Measurements from ENCODE around the gene MTA1. TPM values are rescaled to one million over a fixed set of nuclear protein-coding genes. Genes with fewer than 3 reads are reported as not detected.
A peak's percentile ranks its signal among the peaks of the same experiment; 100 is the strongest.

MTA1 gene
- total and polyA plus RNA-seq, 7 experiments from 2014 or later = 2.8 to 132 (median 117) TPM

DNA sequence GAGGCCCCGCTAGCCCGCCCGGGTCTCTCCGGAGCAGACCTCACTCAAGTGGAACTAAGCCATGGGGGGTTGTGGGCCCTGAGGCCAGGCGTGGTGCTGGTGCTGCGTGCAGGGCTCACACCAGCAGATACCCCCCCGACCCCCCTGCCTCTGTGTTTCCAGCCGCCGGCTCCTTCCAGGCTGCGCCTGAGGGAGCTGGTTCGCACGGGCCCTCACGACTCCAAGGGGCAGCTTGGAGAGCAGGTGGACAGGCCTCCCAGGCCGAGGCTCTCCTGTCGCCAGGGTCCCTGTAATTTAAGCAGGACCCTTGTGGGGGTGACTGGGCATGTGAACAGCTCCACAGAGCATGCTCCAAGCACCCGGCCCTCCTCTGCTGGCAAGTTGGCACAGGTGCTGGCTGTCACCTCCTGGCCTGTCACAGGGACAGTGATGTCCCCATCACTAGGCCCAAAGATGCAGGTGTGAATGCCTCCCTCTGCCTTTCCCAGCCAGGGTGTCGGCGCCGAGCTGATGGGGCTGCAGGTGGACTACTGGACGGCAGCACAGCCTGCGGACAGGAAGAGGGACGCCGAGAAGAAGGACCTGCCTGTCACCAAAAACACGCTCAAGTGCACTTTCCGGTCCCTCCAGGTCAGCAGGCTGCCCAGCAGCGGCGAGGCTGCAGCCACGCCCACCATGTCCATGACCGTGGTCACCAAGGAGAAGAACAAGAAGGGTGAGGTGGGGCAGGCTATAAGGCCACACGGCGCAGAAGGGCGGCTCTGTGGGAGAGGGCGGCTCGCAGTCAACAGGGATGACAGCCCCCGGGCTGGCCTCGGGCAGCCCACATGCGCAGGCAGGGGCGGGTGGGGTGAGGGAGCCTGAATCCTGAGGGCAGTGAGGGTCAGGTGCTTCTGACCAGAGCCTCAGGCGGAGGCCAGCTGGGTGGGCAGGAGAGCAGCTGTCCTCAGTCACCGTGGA, 27.2 kb upstream of the MTA1 start:
- Histone ChIP-seq H3K4me1 (ENCODE audit: control insufficient read depth in 2 of 2, insufficient read depth in 2 of 2, low read length in 2 of 2) (peaks cover under 1% of the 10 kb centered on the region in 2 donors), H3K4me3 (ENCODE audit: low read length) (no peak overlapping the region), H3K27ac (ENCODE audit: low read depth, low read length) (no peak overlapping the region), H3K36me3 (ENCODE audit: control insufficient read depth in 2 of 3, insufficient read depth in 3 of 3, low read length in 3 of 3) (peaks cover 0 to 3% (median 0%) of the 10 kb centered on the region in 3 experiments), H3K9me3 (ENCODE audit: control insufficient read depth in 2 of 3, low read length in 3 of 3) (no peaks in the 10 kb centered on the region), H3K27me3 (ENCODE audit: control insufficient read depth in 2 of 2, insufficient read depth in 2 of 2, low read length in 2 of 2) (no peaks in the 10 kb centered on the region)
- CTCF ChIA-PET = no interaction called here
- H3K4me3 Mint-ChIP-seq = no peak overlapping the region
- no peak for DNase-seq
- no peaks in the 10 kb centered on the region for H3K36me3 Mint-ChIP-seq
- H3K9me3 Mint-ChIP-seq = no peaks in the 10 kb centered on the region
- POLR2A ChIA-PET = no interaction called here
- H3K27ac Mint-ChIP-seq = no peak overlapping the region
- intact Hi-C loops (cut with micrococcal nuclease) = no loop called here
- no peak for ATAC-seq
- H3K4me1 Mint-ChIP-seq = peaks cover 0 to 12% (median 4%) of the 10 kb centered on the region in 7 donors
- no peaks in the 10 kb centered on the region for H3K27me3 Mint-ChIP-seq

DNA sequence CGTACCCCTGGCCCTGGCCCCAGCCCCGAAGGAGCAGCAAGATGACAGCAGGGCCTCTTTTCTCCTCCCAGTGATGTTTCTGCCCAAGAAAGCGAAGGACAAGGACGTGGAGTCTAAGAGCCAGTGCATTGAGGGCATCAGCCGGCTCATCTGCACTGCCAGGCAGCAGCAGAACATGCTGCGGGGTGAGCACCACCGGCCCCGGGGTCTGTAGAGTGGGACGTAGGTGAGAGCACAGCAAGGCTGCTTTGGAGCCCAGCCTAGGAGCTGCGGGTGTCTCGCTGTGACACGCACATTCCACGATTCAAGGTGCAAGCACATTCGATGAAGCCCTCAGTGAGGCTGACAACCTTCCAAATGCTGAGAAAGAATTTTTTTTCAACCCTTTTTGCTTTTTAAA, 26.5 kb upstream of the MTA1 start:
- DNase-seq (no peak), ATAC-seq (no peak)
- no peak overlapping the region for H3K27ac ChIP-seq (ENCODE audit: low read depth, low read length)
- H3K27me3 ChIP-seq (ENCODE audit: control insufficient read depth in 2 of 2, insufficient read depth in 2 of 2, low read length in 2 of 2) = no peaks in the 10 kb centered on the region
- H3K27me3 Mint-ChIP-seq = no peaks in the 10 kb centered on the region
- intact Hi-C loops (cut with micrococcal nuclease) = no loop called here
- no peaks in the 10 kb centered on the region for H3K36me3 Mint-ChIP-seq
- POLR2A ChIA-PET = no interaction called here
- no peak overlapping the region for H3K27ac Mint-ChIP-seq
- CTCF ChIA-PET = no interaction called here
- peaks cover 0 to 17% (median 9%) of the 10 kb centered on the region in 7 donors for H3K4me1 Mint-ChIP-seq
- H3K4me1 ChIP-seq (ENCODE audit: control insufficient read depth in 2 of 2, insufficient read depth in 2 of 2, low read length in 2 of 2) = peaks cover 6% of the 10 kb centered on the region in 2 donors
- H3K36me3 ChIP-seq (ENCODE audit: control insufficient read depth in 2 of 3, insufficient read depth in 3 of 3, low read length in 3 of 3) = peaks cover 0 to 3% (median 0%) of the 10 kb centered on the region in 3 experiments
- no peak overlapping the region for H3K4me3 ChIP-seq (ENCODE audit: low read length)
- no peaks in the 10 kb centered on the region for H3K9me3 Mint-ChIP-seq
- H3K4me3 Mint-ChIP-seq = no peak overlapping the region
- no peaks in the 10 kb centered on the region for H3K9me3 ChIP-seq (ENCODE audit: control insufficient read depth in 2 of 3, low read length in 3 of 3)

DNA sequence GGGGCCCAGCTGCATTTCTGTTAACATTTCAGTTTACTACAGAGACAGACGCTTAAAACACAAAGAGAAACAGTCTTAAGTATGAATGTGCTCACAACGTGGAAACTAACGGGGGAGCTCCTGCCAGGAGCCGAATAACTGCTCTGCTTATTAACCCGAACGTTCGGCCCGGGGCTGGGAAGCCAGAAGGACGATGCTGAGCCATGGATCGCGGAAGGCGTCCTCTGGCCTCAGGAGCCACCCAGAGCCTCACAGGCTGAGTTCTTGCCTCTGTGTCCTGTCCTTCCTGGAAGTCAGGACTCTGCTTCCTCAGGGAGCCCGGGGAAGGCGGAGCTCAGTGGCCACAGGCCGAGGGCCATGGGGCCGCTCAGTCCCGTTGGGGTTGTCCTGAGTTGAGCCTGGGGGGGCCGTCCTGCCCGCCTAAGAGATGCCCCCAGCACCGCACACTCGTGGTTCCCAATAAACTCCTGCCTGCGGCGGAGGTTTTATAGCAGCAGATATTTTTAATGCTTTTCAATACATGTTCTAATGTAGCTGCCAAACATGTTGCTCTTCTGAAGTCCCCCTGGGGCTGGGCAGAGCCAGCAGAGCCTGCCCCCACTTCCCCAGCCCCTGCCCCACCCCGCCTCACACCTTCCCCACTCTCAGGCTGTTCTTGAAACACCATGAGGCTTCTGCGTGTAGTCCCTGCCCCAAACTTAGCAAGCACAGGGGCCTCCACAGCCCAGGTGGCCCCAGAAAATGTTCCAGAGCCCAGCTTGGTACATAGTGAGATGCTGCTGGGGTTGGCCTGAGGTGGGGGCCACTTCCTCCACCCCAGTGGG, 24.7 kb upstream of the MTA1 start:
- intact Hi-C loops (cut with micrococcal nuclease) = no loop called here
- ChIA-PET CTCF (interaction anchor here (0.6 kb wide), 1 partner anchor 116 kb away, joined by 3 read pairs; no protein-coding TSS in a partner anchor), POLR2A (interaction anchor here (0.7 kb wide), 1 partner anchor 20 kb away, joined by 3 read pairs; no protein-coding TSS in a partner anchor)
- Histone ChIP-seq H3K9me3 (ENCODE audit: control insufficient read depth in 2 of 3, low read length in 3 of 3) (peaks cover 0 to 1% (median 0%) of the 10 kb centered on the region in 3 experiments), H3K27ac (ENCODE audit: low read depth, low read length) (no peak overlapping the region), H3K36me3 (ENCODE audit: control insufficient read depth in 2 of 3, insufficient read depth in 3 of 3, low read length in 3 of 3) (peaks cover 0 to 9% (median 4%) of the 10 kb centered on the region in 3 experiments), H3K4me1 (ENCODE audit: control insufficient read depth in 2 of 2, insufficient read depth in 2 of 2, low read length in 2 of 2) (peaks cover 18 to 19% of the 10 kb centered on the region in 2 donors), H3K4me3 (ENCODE audit: low read length) (no peak overlapping the region), H3K27me3 (ENCODE audit: control insufficient read depth in 2 of 2, insufficient read depth in 2 of 2, low read length in 2 of 2) (no peaks in the 10 kb centered on the region)
- DNase-seq (no peak), ATAC-seq (no peak)
- peaks cover 0 to 4% (median 0%) of the 10 kb centered on the region in 5 donors for H3K36me3 Mint-ChIP-seq
- no peak overlapping the region for H3K27ac Mint-ChIP-seq
- peaks cover 0 to 28% (median 14%) of the 10 kb centered on the region in 7 donors for H3K4me1 Mint-ChIP-seq
- H3K9me3 Mint-ChIP-seq = no peaks in the 10 kb centered on the region
- H3K27me3 Mint-ChIP-seq = no peaks in the 10 kb centered on the region
- no peak overlapping the region for H3K4me3 Mint-ChIP-seq

DNA sequence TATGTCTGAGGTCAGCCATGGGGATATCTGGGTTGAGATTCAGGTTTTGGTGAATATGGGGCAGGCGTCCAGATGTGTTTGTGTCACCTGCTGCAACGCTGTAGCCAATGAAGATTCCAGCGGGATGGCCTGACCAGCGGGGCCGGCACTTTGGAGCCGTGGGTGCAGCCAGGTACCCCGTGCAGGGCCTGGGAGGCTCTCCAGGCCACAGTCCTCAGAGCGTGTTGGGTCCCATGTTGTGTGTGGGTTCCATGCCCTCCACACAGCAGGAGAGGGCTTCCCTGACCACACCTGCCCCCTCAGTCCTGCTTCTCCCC, 24.1 kb upstream of the MTA1 start:
- no peaks in the 10 kb centered on the region for H3K27me3 ChIP-seq (ENCODE audit: control insufficient read depth in 2 of 2, insufficient read depth in 2 of 2, low read length in 2 of 2)
- CTCF ChIA-PET = interaction anchor here (0.6 kb wide), 1 partner anchor 117 kb away, joined by 3 read pairs; no protein-coding TSS in a partner anchor
- Mint-ChIP-seq H3K27ac (no peak overlapping the region), H3K4me1 (peaks cover 0 to 23% (median 11%) of the 10 kb centered on the region in 7 donors), H3K4me3 (no peak overlapping the region), H3K9me3 (peaks cover 0 to 4% (median 4%) of the 10 kb centered on the region in 11 donors), H3K36me3 (peaks cover 4 to 9% (median 4%) of the 10 kb centered on the region in 5 donors), H3K27me3 (no peaks in the 10 kb centered on the region)
- H3K36me3 ChIP-seq (ENCODE audit: control insufficient read depth in 2 of 3, insufficient read depth in 3 of 3, low read length in 3 of 3) = peaks cover 0 to 14% (median 4%) of the 10 kb centered on the region in 3 experiments
- ATAC-seq (no peak), DNase-seq (no peak)
- H3K4me1 ChIP-seq (ENCODE audit: control insufficient read depth in 2 of 2, insufficient read depth in 2 of 2, low read length in 2 of 2) = peaks cover 20 to 23% of the 10 kb centered on the region in 2 donors
- no peak overlapping the region for H3K4me3 ChIP-seq (ENCODE audit: low read length)
- intact Hi-C loops (cut with micrococcal nuclease) = no loop called here
- no peak overlapping the region for H3K27ac ChIP-seq (ENCODE audit: low read depth, low read length)
- POLR2A ChIA-PET = no interaction called here
- H3K9me3 ChIP-seq (ENCODE audit: control insufficient read depth in 2 of 3, low read length in 3 of 3) = peaks cover 0 to 7% (median 0%) of the 10 kb centered on the region in 3 experiments

DNA sequence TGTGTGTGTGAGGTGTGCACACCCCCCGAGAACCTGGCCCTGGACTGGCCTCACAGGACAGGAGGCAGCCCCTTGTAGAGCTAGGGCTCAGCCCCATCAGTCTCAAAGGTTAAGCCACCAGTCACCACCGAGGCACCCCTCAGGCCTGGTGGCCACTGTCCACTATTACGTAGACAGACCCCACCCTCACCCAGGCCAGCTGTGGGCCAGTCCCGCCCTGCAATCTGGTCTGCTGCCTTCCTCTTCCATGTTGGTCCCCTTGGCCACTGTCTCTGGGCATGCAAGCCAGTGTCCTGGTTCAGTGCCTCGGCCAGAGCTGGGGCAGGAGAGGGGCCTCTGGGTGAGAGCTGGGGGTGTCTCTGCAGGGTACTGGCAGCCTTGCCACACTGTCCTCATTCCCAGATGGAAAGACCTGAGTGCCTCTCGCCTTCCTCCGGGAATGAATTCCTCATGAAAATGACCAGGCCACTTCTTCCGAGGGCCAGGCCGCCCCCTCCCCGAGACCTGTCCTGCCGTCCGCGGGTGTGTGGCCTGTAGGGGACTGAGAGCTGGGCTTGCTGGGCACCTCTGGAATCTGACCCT, 22.2 kb upstream of the MTA1 start:
- peak overlapping the region; percentile 63 for H3K4me3 ChIP-seq (ENCODE audit: low read length)
- intact Hi-C loops (cut with micrococcal nuclease) = no loop called here

More for the DNA sequence above, 22.2 kb upstream of the MTA1 start:
- Mint-ChIP-seq H3K27me3 (no peaks in the 10 kb centered on the region), H3K9me3 (peaks cover 4 to 24% (median 14%) of the 10 kb centered on the region in 11 donors), H3K36me3 (peaks cover 12 to 24% (median 15%) of the 10 kb centered on the region in 5 donors), H3K27ac (peak overlapping the region; percentile 57 to 92 (median 86)), H3K4me3 (peak overlapping the region; percentile 76 to 95 (median 81)), H3K4me1 (peaks cover 0 to 22% (median 11%) of the 10 kb centered on the region in 7 donors)
- DNase-seq (no peak), ATAC-seq (no peak)
- Histone ChIP-seq H3K27ac (ENCODE audit: low read depth, low read length) (peak overlapping the region; percentile 87), H3K27me3 (ENCODE audit: control insufficient read depth in 2 of 2, insufficient read depth in 2 of 2, low read length in 2 of 2) (no peaks in the 10 kb centered on the region), H3K9me3 (ENCODE audit: control insufficient read depth in 2 of 3, low read length in 3 of 3) (peaks cover 0 to 12% (median 0%) of the 10 kb centered on the region in 3 experiments), H3K4me1 (ENCODE audit: control insufficient read depth in 2 of 2, insufficient read depth in 2 of 2, low read length in 2 of 2) (peaks cover 20 to 23% of the 10 kb centered on the region in 2 donors), H3K36me3 (ENCODE audit: control insufficient read depth in 2 of 3, insufficient read depth in 3 of 3, low read length in 3 of 3) (peaks cover 0 to 21% (median 4%) of the 10 kb centered on the region in 3 experiments)
- CTCF ChIA-PET = interaction anchor here (2.0 kb wide), 1 partner anchor 83 kb away, joined by 5 read pairs; no protein-coding TSS in a partner anchor
- POLR2A ChIA-PET = interaction anchor here (0.7 to 1.6 kb wide), 4 partner anchors 12 to 92 kb away, joined by 3 to 6 read pairs (median 4); no protein-coding TSS in a partner anchor
